GM18508 (cell line): ENCODE results near the gene CYGB.

Experiments used
- ATAC-seq: cut with Tn5 transposase; IDR thresholded peaks from one replicate; pipeline ENCODE4 v1.9.1; 2021; ENCODE audit warnings: moderate number of reproducible peaks; ENCODE audit not compliant: insufficient read depth, unreplicated experiment

Gene CYGB

DNA sequence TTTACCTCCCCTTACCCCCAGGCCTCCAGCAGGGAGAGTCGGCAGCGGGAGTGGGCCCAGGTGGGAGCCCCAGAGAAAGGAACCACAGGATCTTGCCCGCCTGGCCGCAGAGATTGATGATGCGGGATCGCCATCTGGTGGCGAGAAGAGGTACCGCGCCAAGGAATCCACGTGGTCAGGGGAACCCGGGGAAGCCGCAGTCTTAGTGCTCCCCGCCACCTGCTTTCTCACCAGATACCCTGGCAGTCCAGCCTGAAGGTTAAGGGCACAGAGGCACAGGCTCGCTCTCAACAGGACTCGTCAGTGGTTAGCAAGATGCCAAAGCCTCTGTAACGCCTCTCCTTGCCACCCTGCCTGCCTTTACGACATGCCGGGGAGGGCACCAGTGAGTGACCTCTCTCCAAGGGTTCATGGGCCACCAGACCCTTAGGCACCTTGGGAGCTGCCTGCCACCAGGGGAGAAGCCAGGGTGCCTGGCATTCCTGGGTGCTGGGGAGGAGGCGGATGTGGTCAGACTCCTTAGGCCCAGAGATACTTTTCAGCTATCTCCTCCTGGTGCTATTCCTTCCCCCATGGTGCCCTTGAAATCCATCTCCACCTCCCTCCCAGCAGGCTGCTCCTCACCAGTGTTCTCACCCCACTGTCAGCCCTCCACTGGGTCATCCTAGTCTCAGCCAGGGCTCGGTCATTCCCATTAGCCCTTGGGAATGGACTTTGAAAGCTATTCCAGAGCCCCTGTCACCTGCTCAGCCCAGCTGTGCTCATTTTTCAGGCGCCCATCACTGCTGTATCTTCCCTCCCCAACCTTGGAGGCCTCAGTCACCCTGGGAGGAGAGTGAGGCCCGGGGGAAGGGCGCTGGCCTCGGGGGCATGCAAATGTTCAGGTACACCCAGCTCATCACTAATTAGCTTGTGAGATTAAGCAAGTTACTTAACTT lies 30.8 kb downstream of the CYGB start:
- no peak for ATAC-seq

DNA sequence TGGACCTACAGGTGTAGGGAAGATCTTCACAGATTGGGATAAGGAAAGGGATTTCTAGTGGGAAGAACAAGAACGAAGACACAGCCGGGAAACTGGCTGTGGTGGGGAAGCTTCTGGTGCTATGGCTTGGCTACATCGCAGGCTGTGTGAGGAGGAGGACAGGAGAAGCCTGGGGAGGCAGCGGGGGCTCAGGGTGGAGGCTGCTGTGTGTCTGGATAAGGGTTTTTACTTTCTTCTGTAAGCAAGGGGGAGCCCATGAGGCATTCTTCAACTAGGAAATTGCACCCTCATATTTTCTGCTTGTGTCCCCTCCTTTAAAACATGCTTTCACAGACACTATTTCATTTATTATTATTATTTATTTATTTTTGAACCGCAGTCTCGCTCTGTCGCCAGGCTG lies 33.4 kb downstream of the CYGB start:
- no peak for ATAC-seq

DNA sequence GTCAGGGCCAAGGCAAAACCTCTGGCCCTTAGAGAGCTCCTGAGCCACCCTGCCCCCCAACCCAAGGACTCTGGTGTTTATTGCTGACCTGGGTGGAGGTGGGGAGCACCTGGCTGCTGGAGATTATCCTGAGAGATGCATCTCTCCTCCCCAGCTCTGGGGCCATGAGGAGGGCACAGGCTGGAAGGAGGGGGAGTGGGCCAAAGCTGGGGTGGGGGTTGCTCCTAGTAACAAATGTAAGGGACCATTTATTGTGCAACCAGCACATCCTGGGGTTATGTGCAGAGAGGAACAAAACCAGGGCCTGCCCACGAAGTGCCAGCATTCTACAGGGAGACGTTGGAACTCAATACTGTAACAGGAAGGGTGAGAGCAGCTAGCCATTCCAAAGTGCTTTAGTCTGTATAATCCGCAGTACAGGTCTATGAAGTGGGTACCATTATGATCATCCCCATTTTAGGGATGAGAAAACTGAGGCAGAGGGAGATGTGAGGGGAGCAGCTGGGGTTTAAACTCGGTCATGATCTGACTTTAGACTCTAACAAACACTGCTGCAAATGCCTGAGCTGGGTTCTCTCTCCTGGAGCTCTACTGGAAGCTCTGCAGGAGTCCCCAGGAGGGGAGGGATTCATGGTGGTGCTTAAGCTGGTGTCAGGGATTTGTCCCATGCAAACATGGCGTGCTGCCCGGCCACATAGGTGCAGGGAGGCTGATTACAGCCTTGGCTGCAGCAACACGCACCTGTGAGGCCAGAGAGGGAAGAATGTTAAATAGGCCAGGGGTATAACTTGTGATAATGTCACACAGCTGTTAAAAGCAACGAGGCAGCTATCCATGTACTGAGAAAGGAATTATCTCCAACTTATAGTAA lies 34.9 kb downstream of the CYGB start:
- ATAC-seq, result no peak

DNA sequence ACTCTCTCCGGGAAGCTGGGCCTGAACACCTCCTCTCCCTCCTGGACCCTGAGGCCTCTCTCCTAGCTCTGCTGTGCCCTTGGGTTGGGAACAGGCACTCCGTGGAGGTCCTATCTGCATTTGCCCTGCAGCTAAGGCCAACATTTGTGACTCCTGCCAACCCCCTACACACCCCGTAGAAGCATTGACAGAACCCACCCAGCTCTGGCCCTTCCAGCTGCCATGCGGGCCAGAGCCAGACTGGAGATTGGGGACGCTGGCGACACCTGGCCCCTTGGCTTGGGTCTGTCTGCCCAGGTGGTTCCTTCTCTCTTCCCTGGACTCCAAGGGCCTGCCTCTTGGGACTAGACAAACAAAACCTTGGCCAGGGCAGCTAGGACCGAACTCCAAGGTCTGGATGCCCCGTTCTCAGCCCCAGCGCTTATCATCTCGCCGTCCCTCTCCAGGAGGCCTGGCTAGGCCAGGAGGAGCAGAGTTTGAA lies 35.6 kb downstream of the CYGB start:
- no peak for ATAC-seq

DNA sequence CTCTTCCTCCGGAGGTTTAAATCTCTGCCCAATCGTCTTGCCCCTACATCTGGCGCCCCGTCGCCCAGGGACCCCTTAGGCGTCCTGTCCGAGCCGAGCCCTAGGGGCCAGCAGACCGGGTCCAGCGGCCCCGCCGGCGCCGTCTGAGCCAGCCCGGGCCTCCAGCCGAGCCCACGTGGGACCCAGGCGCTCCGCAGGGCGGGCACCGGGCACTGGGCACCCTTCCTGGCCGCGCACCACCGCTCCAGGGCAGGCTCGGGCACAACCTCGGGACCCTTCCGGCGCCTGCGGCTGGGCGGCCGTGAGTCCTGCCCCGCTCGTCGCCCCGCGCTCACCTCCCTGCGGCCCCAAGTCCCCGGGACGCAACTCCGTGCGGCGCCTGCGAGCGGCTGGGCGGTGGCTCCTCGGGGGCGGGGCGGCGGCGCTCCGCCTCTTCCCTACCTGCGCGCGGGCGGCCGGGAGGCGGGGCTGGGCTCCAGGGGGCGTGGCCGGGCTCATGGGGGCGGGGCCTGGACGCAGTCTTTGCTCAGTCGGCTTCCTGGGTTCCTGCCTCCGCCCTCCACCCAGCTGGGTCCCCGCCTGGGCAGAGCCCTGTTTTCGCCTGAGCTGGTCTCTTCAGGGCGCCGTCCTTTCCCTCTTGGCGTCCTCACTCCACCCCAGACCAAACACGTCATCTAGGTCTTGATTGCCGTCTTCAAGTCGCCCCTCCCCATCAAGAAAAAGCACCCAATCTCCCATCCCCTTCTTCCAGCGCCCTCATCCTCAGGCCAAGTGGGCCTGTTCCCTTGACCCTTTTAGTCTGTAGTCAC lies 36.3 kb downstream of the CYGB start, which contains the start of gene RHBDF2:
Gene RHBDF2 (minus strand): TSS at position 406 of the 809 bp plus-strand sequence. CDS start 19,899 bp downstream, outside the sequence.
- no peak for ATAC-seq

DNA sequence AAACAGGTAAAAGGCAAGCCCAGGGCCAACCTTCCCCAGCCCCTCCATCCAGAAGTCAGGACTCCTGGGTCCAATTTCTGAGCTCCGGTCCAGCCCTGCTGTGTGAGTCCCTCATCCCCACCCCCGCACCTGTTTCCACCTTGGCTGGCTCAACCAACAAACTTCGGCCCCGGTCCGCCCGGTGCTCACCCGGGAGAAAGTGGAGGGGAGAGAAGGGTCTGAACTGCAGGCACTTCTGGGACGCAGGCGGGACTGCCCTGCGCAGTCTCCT lies 36.8 kb downstream of the CYGB start:
- no peak for ATAC-seq

DNA sequence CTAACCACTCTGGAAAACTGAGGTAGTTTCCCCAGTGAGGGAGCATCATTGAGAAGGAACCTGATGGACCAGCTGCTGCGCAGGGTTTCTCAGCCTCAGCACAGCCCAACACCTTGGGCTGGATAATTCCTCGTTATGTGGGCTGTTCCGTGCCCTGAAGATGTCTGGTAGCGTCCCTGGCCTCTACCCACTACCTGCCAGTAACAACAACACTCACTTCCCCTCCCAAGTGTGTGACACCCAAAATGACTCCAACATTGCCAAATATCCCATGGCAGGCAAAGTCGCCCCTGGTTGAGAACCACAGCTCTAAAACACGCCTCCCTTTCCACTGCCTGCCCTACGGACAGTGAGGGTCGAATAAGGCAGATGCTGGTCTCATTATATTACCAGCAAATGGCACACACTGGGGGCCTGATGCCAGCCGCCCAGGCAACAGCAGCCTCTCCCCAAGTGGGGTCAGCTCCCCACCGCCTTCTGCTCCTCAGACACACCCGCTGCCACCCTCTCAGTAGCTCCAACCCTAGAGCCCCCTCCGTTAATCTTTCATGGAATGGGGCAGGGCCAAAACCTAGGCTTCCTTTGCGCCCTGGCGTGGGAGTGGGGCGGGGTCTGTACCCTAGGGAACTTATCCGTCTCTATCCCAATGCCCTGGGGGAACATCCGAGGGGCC lies 37.3 kb downstream of the CYGB start:
- no peak for ATAC-seq

DNA sequence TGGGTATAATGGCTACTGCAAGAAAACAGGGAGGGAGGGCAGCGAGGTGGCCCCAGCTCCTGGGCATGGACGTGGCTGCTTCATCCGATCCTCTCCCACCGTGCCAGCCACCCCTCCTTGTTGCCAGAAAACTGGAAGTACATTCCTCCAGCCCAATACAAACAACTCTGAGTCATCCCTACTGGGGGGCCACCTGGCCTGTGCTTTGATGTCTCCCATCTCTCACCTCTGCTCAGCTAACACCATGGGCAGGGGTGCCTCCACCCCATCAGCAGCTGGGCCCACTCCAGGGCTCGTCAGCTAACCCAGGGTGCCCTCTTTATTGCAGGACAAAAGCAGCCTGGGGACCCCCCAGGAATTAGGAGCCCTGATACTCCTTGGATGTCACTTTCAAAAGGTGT lies 38.2 kb downstream of the CYGB start:
- no peak for ATAC-seq

DNA sequence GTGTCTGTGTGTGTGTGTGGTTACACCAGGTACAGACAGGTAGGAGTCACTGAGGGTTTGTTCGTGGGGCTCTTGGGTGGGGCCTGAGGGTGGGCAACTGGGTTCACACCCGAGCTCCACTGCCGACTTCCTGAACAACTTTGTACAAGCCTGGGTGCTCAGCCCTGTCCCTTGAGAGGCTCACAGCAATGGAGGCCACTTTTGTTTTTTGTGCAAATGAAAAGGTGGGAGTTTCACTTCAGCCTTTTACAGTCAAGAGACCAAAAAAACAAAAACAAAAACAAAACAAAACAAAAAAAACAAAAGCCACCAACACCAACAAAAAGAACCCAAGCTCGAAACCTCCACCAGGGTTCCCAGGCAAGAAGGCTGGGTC lies 38.6 kb downstream of the CYGB start:
- no peak for ATAC-seq

DNA sequence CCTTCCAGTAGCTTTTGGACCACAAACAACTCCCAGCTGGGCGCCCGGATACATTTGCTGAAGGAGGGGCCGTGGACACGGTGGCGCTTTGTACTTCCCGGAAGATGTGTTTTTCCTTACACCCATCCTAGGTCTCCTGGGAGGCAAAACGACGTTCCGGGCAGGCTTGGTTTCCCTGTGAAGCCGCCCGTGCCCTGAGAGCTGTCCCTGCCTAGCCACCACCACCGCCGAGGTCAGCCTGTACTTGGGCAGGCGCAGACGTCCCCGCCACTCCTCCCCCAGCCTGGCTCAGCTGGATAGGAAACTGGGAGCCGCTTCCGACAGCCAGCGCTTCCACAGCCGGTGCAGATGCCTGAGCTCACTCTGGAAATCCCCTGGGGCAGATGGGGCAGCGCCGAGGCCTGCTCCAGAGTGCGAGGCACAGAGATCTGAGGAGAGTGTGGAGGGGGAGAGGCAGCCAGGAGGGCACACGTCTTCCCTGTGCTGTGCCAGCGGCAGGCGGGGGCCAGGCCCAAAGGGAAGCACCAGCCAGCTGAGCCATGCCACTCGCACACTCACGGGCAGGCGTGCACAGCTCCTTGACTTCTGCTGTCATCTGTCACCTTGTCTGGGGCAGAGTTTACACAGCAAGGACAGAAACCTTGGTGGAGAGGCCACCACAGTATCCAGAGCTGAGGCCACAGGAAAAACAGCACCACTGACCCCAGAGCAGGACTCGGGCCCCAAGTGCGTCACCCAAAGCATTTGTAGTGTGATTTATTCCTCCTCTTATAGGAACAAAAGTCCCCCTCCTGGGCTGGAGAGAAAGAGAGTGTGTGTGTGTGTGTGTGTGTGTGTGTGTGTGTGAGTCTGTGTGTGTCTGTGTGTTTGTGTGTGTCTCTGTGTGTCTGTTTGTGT lies 39.3 kb downstream of the CYGB start:
- no peak for ATAC-seq

DNA sequence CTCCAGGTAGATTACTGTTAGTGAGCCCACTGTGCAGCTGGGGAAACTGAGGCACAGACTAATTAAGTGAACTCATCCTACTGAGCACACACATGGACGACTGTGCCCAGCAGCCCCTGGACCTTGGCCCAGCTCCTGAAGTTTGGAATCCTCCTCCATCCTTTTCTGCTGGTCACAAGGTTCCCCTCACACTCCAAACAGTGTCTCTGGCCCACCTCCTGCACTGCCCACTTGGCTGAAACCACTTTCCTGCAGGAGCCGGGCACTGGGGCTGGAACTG lies 39.9 kb downstream of the CYGB start:
- no peak for ATAC-seq

DNA sequence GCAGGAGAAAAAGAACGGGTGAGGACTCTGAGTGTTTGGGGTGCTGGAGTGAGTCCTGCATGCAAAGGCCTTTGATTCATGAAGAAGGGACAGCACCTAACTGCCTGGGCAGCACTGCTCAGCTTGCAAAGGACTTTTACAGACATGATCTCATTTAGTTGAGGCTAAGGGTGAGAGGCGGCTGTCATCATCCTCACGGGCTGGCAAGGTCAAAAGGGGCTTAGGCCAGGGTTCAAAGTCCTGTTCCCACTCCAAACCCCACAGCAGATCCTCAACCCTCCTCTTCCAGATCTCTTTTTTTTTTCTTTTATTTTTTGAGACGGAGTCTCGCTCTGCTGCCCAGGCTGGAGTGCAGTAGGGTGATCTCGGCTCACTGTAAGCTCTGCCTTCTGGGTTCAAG lies 41.0 kb downstream of the CYGB start:
- no peak for ATAC-seq

DNA sequence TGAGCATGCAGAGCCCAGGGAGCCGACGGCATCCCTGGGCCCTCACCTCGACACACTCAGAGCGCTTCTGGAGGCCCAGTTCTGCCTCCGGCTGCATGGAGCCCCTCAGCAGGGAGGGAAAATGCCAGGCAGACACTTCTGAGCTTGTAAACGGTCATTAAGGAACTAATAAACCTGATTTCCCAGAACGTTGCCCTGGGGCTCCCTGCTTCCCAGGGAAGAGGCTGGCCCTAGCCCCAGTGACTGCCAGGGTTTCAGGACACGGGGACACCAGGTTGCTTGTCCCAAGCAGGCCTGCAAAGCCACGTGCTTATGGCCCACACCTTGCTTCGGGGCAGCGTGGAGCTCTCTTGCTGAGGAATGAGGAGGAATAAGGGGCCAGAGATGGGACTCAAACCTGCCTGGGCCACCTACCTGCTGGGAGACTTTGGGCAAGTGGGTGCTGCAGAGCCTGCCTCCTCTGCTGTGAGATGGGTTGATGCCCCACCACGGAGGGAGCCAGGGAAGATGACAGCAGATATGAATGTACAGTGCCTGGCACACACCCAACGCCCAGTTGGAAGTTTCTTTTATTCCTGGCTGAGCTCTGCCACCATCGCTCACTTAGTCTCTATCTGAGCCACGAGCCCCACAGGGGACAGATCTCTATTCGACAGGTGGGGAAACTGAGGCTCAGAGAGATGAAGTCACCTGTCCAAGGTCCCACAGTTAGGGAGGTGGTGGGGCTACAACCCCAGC lies 41.7 kb downstream of the CYGB start:
- no peak for ATAC-seq

DNA sequence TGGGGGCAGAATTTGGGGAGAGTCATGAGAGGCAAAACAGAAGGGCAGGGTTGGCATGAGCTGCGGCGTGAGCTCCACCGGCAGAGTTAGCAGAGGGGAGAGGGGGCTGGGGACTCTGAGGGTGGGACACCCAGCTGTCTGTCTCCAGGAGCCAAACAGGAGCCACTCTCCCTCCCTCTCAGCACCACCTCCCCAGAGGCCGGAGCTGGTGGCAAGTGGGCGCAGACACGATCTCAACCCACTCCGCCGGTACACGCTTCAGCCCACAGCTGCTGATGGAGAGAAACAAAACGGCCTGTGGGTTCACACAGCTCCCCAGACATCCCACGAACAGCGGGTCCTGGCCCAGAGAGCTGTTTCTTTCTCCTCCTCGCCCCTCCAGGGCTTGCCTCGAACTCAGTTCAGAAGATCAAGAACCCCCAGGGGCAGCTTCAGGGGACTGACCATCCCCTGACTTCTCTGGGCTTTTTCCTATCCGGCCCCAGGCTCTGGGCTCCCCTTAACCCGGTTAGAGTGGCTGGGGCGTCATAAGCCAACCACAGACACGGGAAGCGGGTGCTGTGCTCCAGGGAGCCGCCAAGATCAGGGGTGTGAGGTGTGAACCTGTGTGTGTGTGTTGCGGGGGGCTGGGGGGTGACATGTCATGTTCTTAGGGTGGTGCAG lies 43.9 kb downstream of the CYGB start:
- no peak for ATAC-seq

DNA sequence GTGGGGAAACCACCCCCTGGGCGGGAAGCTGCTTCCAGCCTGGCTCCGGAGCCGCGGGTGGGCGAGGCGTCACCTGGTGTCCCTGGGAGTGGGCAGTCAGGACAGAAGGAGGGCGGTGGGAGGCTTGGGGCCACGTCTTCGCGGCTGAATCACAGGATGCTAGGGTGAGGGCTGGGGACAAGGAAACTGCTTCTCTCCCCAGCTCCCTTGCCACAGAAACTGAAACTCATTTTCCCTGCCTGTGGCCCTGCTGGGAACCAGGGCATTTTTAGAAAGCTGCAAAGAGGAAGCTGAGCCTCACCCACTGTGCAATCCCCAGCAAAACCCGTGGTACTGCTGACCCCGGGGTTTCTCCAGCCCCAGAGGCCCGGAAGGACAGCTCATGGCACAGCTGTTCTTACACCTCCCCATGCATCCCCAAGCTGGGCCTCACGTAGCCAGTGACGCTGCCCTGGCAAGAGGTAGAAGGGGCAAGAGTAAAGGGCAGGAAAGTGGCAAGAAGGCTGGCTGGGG lies 44.5 kb downstream of the CYGB start:
- no peak for ATAC-seq

DNA sequence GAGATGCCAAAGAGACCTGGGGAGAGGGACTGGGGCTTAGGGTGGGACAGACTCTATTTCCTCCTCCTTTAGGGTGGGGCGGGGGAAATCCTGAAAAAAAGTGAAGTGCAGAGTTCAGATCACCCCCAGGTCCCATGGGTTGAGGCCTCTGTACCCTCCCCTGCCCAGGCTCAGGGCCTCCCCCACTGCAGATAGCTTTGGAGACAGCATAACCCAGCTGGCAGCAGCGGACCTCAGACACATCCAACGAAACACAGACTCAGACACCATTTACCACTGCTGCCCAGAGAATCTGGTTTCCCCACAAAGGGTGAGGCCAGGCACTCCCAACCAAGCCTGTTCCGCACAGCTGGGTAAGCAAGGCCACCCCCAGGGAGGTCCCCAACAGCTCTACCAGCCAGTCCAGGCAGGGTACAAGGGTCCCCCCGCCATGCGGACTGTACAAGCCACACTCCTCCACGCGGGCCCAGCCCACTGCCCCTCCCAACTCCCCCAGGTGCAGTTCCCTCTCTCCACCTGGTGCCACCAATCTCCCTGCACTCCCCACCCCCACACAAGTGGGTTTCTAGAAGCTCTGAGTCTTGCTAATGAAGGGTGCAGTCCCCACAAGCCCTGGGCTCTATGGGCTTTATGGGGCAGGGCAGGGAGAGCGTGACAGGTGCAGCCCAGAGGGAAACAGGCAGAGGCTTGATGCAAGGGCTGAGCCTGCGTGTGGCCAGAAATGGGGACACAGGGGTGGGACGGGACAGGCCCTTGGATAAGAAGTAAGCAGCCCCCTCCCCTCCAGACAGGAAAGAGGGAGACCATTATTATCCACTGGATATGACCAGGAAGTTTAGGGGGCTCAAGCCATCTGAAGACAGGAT lies 45.2 kb downstream of the CYGB start:
- ATAC-seq, result no peak
